ENCODE results near the gene ITIH1. TPM values are rescaled to one million over a fixed set of nuclear protein-coding genes. Genes with fewer than 3 reads are reported as not detected.

ITIH1 gene
- total RNA-seq, 1 donor from 2014 or later: not detected

DNA sequence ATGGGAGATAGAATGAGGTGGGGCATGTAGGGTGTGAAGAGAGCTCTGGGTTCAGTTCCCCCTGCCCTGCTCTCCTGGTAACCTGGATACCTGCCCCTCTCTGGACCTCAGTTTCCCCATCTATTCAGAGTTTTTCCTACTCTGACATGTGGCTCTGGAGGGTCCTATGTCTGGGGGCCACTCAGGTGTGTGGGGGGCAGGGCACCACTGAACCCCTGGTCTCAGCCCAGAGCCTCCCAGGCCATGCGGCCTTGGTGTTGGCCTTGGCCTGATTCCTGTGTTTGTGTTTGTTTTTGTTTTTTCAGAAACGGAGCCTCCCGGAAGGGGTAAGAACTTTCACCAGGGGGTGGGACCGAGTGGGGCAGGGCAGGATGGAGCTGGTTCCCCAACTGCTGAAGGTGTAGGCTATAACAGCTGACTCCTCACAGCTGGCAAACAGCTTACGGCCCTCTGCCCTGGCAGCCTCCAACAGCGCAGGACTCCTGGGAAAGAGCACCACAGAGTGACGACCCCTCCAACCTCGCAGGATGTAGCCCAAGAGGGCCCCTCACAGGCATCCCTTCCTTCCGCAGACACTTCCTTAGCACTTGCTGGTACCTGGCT lies 18.0 kb downstream of the ITIH1 start:
- TF ChIP-seq, protein P1, sequence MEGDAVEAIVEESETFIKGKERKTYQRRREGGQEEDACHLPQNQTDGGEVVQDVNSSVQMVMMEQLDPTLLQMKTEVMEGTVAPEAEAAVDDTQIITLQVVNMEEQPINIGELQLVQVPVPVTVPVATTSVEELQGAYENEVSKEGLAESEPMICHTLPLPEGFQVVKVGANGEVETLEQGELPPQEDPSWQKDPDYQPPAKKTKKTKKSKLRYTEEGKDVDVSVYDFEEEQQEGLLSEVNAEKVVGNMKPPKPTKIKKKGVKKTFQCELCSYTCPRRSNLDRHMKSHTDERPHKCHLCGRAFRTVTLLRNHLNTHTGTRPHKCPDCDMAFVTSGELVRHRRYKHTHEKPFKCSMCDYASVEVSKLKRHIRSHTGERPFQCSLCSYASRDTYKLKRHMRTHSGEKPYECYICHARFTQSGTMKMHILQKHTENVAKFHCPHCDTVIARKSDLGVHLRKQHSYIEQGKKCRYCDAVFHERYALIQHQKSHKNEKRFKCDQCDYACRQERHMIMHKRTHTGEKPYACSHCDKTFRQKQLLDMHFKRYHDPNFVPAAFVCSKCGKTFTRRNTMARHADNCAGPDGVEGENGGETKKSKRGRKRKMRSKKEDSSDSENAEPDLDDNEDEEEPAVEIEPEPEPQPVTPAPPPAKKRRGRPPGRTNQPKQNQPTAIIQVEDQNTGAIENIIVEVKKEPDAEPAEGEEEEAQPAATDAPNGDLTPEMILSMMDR (conservative IDR thresholded peaks at IDR 0.05; ENCODE audit: low read depth, low read length): no peak
- no peak for DNase-seq (ENCODE audit: low read depth)
- no peak overlapping the region for H3K4me3 ChIP-seq (ENCODE audit: low read depth, low read length)

DNA sequence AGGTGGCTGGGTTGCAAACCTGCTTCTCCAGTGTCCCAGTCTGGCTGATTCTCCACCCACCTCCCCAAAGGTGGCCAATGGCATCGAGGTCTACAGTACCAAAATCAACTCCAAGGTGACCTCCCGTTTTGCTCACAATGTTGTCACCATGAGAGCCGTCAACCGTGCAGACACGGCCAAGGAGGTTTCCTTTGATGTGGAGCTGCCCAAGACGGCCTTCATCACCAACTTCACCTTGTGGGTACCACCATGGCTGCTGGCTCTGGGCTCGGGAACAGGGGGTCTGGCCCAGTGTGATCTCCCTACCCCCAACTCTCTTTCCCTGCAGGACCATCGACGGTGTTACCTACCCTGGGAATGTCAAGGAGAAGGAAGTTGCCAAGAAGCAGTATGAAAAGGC lies 19.0 kb downstream of the ITIH1 start:
- TF ChIP-seq, protein P1 (conservative IDR thresholded peaks at IDR 0.05; ENCODE audit: low read depth, low read length): no peak
- H3K4me3 ChIP-seq (ENCODE audit: low read depth, low read length): no peak overlapping the region

GRCh38 chr3:52798376-52798977 lies 21.1 kb downstream of the ITIH1 start:
- TF ChIP-seq, protein P1 (conservative IDR thresholded peaks at IDR 0.05; ENCODE audit: low read depth, low read length): no peak
- H3K4me3 ChIP-seq (ENCODE audit: low read depth, low read length): no peak overlapping the region
- no peak for DNase-seq (ENCODE audit: low read depth)

More for the DNA sequence above, 19.0 kb downstream of the ITIH1 start:
- DNase-seq (ENCODE audit: low read depth): no peak

DNA sequence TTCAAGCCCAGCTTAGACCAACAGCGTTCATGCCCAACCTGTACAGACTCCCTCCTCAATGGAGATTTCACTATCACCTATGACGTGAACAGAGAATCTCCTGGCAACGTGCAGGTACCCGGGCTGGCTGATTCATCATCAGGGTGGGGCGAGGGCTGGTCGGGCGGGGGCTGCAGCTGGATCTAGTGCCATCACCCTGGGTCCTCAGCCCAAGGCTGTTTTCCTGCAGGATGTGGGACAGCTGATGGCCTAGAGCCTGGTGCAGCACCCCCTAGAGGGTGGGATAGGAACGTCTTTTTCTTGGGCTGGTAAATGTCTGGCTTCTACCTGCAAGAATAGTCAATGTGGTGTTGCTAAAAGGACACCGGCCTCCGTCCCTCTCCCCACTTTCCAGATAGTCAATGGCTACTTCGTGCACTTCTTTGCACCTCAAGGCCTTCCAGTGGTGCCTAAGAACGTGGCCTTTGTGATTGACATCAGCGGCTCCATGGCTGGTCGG lies 21.6 kb downstream of the ITIH1 start:
- no peak overlapping the region for H3K4me3 ChIP-seq (ENCODE audit: low read depth, low read length)
- DNase-seq (ENCODE audit: low read depth): no peak
- TF ChIP-seq, protein P1 (conservative IDR thresholded peaks at IDR 0.05; ENCODE audit: low read depth, low read length): peak; percentile 68

DNA sequence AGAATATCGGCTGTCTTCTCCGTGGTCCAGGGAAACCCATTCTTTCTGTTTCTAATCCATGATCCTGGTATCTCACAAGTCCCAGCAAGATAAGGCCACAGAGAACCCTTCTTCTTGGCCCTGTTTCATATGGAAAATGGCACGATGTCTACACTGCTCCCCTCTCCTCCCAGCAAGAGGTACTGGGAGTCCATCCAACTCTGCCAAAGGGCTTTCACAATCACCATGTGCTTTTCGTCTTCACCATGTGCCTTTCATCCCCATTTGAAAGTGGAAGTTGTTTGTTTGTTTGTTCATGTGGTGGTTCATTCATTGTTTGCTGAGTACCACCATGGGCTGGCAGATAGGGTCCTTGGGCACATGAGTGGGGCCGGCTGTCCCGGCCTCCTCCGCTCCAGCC lies 22.7 kb downstream of the ITIH1 start:
- no peak overlapping the region for H3K4me3 ChIP-seq (ENCODE audit: low read depth, low read length)
- TF ChIP-seq, protein P1 (conservative IDR thresholded peaks at IDR 0.05; ENCODE audit: low read depth, low read length): no peak
- no peak for DNase-seq (ENCODE audit: low read depth)

GRCh38 chr3:52801839-52802238 lies 24.4 kb downstream of the ITIH1 start:
- DNase-seq (ENCODE audit: low read depth): no peak
- TF ChIP-seq, protein P1 (conservative IDR thresholded peaks at IDR 0.05; ENCODE audit: low read depth, low read length): no peak
- no peak overlapping the region for H3K4me3 ChIP-seq (ENCODE audit: low read depth, low read length)
